AML-193 (cell line): ENCODE measurements around the gene EXOC1.
"Not testable (repeated sequence)": the region's sequence is repeated elsewhere in the genome, so short reads cannot be mapped to it uniquely, and the experiment has no call there.

Experiments used
- DNase-seq, 2 experiments: peaks; one replicate each; lab custom pipeline; 2025; lab: John Stamatoyannopoulos, UW

The EXOC1 gene

DNA sequence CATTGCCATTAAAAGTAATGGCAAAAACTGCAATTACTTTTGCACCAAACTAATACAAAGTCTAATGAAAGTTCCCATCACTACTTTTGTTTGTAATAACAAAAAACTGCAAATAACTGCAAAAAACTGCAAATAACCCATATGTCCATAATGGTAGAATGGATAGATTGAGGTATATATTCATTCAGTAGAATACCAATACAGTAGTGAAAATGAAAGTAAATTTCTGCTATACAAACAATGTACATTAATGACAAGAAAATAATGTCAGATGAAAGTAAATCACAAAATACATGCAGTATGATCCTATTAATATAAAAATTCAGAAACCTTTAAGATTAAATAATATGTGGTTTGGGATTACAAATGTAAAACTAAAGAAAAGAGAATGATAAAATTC, 54.0 kb downstream of the EXOC1 start:
- no peak for DNase-seq

DNA sequence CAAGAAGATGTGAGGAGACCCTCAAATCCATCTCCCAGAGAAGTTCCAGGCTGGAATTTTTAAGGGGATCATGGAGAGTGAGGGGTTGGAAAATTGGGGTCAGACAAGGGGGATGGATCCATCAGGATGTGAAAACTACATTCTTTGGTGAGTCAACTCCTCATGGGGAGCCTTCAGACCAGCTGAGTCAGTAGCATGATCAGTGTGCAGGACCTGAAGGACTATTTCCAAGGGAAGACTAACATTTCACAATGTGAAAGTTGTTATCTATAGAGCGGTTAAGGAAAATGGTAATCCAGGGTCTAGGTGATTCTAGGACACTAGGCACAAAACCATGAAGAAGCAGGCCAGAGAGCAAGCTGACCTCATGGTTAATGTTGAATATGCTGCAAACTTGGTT, 56.7 kb downstream of the EXOC1 start:
- DNase-seq: no peak

DNA sequence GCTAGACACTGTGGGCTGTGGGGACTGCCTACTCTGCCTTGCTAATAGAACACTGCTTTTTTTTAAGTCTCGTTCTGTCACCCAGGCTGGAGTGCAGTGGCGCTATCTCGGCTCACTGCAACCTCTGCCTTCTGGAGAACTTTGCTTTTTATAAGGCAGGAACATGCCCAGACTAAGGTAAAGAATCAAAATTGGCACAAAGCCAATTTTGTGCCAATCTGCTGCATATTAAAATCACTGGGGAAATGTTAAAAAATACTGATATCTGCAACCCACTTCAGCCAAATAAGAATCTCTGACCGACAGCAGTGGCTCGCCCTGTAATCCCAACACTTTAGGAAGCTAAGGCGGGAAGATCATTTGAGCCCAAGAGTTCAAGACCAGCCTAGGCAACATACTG, 58.8 kb downstream of the EXOC1 start:
- no peak for DNase-seq

DNA sequence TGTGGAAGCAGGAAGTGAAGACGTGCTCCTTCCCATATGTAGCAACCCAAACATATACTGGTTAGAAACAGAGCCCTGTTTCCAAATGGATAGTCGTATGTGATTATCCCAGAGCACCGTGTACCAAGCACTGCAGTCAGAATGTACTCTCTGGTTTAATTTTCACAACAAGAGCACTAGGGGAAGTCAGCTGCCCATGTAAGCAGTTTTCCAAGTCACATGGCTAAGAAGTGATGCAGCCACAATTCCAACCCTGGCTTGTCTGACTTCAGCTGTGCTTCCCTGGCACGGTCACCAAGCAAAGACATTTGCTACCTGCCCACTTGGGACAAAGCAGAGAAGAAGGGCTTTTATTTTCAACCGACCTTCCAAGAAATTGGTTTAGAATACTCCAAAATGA, 67.1 kb downstream of the EXOC1 start:
- DNase-seq: no peak

DNA sequence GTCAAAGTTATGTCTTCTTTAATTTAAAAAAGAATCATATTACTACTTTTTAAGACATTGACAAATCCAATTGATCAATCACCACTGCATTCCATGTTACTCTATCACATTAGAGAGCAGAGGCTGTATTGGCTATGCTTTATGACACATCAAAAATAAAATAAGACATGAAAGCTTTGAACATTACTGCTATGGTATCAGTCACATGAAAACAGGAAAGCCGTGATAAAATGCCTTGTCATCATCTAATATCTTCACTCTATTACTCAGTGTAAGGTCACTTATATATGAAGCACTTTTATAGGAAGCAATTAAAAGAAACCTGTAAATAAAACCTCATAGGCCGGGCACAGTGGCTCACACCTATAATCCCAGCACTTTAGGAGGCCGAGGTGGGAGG, 67.6 kb downstream of the EXOC1 start:
- DNase-seq: no peak

DNA sequence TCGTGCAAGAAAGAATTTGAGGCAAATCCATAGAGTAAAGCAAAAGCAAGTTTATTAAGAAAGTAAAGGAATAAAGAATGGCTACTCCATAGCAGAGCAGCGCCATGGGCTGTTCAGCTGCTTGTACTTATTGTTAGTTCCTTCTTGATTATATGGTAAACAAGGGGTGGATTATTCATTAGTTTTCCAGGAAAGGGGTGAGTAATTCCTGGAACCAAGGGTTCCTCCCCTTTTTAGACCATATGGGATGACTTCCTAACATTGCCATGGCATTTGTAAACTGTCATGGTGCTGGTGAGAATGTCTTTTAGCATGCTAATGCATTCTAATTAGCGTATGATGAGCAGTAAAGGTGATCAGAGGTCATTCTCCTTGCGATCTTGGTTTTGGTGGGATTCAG, 71.8 kb downstream of the EXOC1 start:
- no peak for DNase-seq

DNA sequence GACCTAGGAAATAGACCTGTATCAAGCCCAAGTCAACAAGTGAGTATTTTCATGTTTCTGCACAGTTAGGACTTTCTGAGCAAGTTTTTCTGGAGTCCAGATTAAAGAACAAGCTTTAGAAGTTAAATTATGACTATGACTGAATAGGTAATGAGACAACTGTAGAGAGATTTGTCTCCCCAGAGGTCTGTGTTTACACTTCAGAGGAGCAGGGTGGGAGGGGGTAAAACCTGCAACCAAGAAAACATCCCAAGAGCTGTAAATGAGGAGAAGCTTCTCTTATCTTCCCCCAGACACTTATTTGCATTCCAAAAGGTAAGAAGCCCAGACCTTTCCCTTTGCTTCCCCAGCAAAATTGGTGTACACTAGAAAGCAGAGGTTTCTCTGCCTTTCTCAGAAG, 73.2 kb downstream of the EXOC1 start:
- DNase-seq: no peak

DNA sequence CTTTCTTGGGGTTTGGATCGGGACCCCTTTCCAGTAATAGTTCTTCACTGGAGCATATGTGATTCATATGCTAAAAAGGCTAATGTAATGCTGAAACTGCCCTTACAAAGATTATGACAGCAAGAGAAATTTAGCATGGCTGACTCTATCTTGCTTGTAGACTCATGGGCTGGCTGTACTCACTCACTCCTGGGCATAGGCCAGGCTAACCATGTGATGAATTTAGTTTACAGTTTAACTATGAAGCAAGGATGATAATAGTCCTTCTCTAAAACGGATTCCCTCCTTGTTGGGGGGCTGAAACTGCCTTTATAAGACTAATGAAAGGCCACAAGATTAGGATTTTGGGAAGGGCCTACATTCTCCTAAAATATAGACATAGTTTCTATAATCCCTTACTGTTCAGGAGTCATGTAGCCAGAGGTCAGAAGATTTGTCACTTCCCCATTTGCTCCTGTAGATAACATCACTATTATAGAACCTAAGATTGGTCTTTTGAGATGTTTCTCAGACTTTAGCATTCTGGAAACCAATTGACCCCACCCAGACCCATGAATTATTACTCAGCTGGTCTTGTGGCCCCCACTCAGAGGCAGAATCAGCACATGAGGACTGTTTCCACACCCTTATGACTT, 74.5 kb downstream of the EXOC1 start:
- no peak for DNase-seq

DNA sequence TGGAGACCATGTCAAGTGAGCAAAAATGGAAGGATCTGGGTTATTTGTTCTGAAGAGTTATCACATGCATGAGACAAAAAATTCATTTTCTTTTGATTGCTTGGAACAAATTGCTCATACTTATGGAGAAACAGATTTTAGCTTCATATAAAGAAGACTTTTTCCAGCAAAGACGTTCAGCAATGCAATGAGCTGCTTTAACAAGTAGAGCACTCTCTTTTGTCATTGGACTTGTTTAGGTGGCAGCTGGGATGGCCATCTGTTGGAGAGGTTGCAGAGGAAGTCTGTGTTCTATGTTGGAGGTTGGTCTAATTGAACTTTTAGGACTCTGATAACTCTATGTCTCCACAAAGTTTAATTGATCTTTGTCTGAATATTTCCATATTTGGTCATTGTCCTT, 75.4 kb downstream of the EXOC1 start:
- no peak for DNase-seq

DNA sequence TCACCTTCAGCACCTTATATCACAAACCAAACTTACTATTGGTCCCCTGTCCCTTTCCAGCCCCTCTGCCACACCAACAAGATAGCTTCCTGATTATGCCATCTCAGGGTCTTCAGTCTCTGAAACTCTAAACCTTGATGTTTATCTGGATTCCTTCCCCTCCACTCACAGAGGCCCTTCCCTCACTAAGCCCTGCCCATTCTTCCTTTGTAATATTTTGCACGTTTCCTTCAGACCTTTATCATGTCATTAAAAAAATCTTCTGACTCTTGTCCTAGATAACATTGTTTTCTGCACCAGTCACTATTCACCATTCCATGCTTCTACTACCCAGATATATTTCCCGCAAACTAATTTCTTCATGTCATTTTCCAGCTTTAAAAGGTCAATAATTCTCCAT, 77.6 kb downstream of the EXOC1 start:
- DNase-seq: no peak

DNA sequence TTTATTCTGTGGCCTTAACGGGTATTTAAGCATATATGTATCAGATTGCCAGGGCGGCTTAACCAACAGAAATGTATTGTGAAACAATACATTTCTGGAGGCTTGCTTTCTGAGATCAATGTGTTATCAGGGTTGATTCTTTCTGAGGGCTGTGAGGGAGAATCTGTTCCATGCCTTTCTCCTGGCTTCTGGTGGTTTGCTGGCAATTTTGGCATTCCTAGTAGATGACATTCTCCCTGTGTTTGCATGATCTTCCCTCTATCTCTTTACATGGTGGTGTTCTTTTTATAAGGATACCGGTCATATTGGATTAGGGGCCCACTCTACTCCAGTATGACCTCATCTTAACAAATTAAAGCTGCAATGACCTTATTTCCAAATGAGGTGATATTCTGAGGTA, 78.4 kb downstream of the EXOC1 start:
- no peak for DNase-seq

DNA sequence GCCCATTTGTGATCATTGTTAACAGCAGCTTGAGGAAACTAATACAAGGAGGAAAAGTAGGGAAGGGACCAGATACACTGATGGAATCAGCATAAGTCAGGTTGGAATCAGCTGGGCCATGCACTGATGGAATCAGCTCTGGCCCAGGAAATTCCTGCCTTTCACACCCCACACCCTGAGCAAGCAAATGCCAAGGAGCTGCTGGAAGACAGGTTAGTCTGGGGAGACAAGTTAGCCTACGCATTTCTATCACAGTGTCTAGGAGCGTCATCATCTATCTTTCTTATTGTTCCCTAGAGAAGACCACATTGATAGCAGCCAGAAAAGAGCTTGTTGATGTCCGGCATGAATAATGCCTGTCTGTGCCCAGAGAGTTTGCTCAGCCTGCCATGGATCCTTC, 79.1 kb downstream of the EXOC1 start:
- no peak for DNase-seq

DNA sequence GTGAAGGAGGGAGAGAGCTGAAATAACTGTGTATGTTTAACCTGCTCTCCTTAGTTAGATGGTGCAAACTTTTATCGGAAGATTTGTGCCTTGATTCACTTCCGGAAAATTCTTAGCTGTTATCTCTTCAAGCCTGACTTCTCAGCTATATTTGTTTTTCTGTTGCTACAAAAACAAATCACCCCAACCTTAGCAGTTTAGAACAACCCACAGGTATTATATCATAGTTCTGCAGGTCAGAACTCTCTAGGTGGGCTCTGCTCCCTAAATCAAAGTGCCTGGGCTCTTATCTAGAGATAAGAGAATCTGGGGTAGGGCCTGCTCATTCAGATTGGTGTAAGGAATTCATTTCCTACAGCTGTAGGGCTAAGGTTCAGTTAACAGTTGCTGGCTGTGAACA, 80.2 kb downstream of the EXOC1 start:
- DNase-seq: no peak

DNA sequence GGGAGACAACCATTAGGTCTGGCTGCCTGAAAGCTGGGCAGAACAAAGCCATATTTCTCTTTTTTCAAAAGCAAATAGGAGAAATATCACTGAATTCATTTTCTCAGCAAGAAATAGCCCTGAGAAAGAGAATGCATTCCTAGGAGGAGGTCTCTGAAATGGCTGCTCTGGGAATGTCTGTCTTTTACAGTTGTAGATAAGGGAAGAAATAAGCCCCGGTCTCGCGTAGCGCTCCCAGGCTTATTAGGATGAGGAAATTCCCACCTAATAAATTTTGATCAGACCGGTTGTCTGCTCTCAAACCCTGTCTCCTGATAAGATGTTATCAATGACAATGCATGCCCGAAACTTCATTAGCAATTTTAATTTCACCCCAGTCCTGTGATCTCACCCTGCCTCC, 82.5 kb downstream of the EXOC1 start:
- DNase-seq: not testable (repeated sequence)

DNA sequence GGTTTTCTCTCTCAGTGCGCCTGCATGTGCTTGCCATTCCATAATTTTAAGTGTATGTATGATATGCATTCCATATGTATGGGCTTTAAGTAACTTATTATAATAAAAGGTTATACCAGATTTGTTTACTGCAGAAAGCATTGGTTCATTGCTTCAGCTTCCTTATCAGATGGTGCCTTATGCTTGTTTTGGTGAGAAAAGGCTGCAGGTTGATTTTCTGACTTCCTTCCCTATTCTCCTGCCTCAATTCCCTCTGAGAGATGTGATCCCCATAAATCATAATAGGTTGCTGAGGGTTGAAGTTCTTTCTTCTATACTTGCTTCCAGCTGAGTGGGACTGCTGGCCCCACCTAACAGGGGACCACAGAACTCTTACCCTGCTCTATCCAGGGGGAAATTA, 85.0 kb downstream of the EXOC1 start:
- DNase-seq: no peak

DNA sequence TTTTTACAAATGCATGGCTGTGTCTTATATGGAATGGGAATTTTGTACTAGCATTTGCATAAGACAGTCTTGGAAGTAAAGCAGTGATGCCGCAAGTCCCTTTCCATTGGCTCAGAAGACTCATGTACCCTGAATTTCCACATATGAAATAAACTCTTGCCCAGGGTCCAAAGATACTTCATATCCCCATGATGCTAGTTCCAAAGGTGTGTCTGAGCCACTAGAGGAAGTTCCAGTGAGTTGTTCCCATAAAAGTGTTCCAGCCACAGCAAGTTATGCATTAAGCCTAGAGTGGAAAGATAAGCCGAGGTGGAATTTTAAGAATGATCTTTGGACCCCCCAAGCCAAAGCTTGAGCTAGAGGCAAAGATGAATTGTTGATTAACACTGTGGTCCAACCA, 86.0 kb downstream of the EXOC1 start:
- no peak for DNase-seq

DNA sequence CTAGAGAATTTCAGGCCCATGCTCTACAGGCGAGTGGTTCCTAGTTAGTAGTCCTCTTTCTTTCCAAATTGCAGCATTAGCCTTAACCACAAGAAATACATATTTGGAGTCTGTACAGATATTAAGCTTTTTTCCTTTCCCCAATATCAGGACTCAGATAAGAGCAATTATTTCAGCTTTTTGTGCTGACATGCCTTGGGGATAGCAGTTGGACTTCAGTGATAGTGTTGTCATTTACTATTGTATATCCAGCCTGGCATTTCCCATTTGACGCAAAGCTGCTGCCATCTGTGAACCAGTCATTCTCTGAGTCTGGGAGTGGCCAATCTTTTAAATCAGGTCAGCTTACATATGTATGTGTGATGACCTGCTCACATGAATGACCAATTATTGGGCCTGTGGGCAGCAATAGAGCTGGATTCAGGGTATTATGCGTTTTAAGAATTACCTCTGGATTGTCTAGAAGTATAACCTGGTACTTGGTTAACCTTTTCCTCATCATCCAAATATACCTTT, 88.5 kb downstream of the EXOC1 start:
- DNase-seq: no peak

DNA sequence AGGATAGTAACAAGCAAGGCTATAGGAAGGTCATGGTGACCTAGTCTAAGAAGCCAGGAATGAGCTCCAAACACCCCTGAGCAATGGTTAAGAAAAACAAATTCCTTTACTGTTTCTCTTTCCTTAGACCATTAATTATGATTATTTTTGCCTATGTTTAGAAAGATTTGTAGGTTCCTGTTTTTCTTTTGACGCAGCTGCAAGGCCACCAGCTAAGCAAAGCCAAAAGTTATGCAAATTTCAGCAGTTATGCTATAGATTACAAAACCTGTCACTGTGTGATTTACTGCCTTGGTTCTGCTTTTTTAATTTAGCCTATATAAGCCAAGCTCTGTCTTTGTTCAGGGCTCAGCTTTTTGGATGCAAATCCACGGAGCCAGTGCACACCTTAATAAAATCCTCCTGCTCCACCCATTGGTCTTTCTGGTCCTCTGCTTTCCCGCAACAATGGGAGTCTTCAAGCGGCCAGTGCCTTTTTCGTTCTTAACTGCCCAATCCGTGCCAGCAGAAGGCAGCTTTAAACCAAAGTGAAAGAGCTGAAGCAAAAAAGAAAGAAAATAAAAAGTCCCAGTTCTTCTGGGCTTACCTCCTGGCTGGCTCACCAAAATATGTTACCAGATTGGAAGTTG, 93.9 kb downstream of the EXOC1 start:
- peak; percentile 80 to 92 for DNase-seq

DNA sequence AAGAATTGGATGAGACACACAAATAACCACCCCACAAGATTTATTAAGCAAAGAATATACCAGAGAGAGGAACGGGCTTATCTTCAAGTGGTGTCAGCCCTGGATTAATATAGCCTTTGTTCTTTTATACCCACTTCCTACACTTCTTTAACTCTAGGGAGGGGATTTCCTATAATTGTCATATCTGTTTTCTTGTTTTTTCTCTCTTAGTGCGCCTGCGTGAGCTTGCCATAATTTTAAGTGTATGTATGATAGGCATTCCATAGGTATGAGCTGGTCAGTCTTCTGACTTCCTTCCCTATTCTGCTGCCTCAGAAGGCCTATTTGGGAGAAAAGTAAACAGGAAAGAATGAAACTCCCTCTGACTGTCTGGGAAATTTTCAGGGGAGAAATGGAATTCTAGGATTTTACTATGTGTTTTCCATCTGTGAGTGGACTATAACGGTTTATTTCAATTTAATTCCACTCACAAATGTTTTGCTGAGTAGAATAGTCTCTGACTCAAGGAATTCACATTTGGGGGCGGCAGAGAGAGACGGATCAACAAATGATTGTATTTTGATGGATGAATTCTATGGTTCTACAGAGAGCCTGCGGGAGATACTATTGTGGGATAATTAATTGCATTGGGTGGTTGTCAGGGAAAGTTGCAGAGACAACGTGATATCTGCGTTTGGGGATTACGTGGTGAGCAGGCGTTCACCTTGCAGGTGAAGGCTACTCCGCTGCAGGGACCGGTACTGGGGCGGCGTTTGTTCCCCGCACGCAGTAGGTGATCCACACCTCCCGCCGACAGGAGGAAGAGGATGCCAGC, 94.7 kb downstream of the EXOC1 start:
- DNase-seq: no peak

DNA sequence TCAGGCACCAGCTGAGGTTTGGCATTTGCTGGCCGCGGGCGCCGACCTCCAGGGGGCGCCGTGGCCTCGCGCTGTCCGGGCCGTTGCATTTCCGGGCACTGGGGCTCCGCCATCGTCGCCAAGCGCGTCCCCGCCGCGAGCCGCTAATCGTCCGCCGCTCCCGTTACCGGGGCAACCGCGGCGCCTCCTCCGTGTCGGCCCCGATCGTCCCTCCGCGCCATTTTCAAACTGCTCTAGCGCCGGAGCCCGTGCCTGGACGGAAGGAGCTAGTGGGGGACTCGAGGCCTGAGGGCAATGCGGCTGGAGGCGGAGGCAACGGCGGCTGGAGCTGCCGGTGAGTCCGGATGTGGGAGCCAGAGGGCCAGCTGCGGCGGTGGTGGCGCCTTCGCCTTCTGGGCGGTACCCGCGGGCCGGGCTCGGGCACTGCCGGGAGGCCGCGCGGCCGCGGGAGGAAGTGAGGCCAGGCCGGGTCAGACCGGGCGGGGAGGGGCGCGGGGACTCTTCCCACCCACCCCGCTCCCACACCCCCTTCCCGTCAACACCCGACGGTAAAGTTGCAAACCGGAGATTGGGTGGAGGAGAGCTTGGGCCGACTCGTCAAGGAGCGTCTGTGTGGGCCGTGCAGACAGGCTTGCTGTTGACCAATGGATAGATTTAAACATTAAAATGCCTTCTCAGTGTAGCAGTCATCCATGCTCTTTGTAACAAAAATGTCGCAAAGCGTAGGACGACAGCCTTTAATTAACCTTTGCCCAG, 95.5 kb downstream of the EXOC1 start, which contains the start of gene CEP135:
Gene CEP135, plus strand, starts transcription at position 220 of the 756 bp plus-strand sequence. CDS start 3,186 bp downstream, outside the sequence.
- peak; percentile 84 to 87 for DNase-seq

DNA sequence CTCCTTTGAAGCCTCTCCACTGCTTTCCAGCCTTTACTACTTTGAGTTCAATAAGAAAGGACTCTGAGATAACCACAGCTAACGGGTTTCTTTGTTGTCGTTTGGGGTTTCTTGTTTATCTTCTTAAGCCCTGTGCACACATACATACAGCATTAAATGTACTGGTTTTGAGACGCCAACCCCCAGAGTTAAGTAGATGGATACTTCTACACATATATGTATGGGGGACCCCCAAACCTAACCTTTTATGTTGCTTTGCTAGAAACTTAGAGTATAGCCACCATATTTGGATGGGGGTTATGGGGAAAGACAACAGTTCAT, 96.0 kb downstream of the EXOC1 start:
- DNase-seq: no peak

DNA sequence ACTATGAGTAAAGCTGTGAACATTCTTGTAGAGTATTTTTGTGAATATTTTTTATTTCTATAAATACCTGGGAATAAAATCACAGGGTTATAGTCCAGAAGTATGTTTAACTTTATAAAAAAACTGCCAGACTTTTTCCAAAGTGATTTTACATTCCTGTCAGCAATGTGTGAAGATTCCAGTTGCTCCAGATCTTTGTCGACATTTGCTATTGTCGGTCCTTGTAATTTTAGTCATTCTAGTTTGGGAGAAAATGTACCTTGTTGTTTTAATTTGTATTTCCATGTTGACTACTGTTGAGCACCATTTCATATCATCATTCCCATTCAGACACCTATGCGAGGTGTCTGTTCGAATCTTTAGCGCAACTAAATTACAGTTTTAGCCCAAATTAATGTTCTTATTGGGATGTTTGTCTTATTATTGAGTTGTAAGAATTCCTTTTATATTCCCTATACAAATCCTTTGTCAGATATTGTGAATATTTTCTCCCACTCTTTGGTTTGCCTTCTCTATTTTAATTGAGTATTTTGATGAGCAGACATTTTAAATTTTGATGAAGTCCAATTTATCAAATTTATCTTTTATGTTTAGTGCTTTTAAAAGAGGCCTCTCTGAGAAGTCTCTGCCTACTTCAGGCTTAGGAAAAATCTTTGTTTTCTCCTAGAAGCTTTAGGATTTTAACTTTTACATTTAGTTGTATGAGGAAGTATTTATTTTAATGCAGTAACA, 97.9 kb downstream of the EXOC1 start:
- no peak for DNase-seq
